Midbrain (tissue), 1 donor: ENCODE results near the gene NENF.
"Not testable (repeated sequence)": the region's sequence is repeated elsewhere in the genome, so short reads cannot be mapped to it uniquely, and the experiment has no call there.

Experiments used
- DNase-seq: peaks from one replicate; lab custom pipeline; 2025; lab: John Stamatoyannopoulos, UW

Gene NENF

GRCh38 chr1:212460376-212460775 is 27.7 kb downstream of the NENF start:
- DNase-seq, result no peak

GRCh38 chr1:212461916-212462660 is 29.4 kb downstream of the NENF start:
- peak; percentile 56 for DNase-seq

GRCh38 chr1:212463565-212464285 is 31.0 kb downstream of the NENF start:
- peak; percentile 6 for DNase-seq

DNA sequence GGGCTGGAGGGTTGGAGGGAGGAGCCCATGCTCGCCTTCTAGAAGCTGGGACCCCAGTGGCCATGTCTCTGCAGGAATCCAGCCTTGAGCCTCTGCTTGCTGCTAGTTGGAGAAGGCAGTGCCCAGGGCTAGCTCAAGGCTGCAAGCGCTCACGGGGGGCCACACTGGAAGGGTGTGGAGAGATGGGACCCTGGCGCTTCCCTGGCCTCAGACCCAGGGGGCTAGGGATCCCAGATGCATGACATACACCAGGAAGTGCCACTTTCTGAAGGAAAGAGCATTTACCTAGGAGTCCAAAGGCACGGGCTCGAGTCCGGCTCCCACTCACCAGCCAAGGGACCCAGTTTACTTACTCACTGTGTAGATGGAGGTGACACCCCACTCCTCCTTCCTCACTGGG is 32.6 kb downstream of the NENF start:
- DNase-seq, result no peak

DNA sequence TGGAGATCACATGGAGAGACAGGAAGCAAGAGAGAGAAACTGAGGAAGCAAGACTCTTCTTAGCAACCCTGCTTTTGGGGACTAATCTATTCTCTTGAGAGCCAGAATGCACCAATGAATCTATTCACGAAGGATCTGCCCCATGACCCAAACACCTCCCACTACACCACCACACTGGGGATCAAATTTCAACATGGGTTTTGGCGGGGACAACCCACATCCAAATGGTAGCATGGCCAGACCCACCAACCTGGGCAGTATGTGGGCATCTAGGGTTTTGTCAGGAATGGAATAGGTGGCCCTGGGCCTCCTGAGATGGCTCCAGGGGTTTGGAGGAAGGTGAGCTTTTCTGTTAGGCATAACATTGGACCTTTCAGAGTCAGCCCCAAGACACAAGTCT is 33.7 kb downstream of the NENF start:
- DNase-seq, result no peak

- no peak for DNase-seq
Measured at GRCh38 chr1:212466898-212467650, 34.4 kb downstream of the NENF start.

DNA sequence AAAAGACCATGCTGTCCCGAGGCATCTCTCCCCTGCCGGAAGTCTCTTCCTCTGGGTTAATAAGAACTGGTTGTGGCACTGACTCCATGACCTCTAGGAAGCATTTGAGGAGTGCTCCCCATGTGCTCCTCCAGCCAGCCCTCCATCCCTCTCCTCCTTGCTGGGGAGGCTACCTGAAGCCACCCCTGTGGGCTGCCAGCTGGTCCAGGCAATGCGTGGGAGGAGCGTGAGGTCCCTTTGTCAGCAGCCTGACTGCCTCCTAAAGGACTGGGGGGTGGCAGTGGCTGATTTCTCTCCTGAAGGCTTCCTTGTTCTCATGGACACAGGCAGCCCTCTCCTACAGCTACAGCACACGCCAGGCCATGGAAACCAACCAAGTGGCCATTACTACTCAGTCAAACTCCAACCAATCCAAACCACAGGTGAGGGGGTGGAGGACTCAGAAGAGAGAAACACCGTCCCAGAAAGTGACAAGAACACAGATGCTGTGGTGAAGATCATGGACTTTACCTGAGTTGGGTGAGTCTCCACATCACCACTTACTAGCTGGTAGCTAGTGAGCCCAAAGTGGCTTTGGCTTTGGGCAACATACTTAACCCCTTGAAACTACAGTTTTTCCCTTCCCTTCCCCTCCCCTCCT is 35.2 kb downstream of the NENF start:
- peak; percentile 48 for DNase-seq

GRCh38 chr1:212470059-212470458 is 37.3 kb downstream of the NENF start:
- DNase-seq, result peak; percentile 86

DNA sequence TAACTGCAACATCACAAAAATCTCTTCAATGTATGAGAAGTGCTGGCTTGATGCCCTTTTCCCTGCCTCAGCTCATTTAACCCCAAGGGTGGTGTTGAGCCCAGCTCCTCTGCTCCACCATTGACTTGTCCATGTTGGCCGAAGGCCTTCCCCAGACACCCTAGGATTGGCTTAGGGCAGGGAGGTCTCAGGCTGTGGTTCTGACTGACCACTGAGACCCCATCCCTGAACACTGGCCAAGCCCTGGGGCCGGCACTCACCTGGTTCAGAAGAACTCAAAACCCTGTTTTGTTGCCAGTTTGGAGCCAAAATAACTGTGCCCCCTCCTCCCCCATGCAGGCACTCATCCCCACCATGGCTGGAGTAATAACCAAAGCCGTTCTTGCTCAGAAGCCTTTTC is 38.6 kb downstream of the NENF start:
- no peak for DNase-seq

DNA sequence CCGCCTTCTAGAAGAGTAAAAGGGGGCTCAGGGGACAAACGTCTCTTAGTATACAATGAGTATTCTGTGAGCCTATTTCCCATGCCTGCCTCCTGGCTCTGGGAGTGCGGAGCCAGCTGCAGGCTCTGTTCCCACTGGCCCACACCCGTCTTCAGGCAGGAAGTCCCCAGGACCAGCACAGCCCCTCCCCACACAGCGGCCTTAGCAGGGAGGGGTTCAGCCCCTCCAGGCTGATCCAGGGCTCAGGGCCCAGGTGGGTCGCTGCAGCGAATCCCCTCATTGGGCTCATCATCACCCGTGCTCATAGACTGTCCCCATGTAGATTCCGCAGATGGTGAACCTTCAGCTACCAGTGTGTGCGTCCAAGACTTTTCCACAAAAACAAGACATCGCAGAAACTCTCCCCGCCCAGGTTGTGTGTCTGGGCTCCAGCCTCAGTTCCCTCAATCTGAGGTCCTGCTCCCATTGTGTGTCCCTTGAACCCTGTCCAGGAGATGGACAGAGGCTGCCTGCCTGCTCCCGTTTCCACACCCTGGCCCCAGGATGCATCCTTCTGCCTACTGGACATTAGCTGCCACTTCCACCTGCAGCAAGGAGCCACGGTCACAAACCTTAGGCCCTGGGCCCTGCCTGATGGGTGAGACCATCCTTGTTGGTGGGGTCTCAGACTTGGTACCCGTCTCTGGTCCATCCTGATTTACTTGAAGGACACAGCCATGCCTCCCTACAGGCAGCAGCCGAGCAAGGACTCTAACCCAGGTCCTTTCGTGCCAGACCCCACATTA is 39.4 kb downstream of the NENF start:
- DNase-seq, result no peak

GRCh38 chr1:212473729-212474128 is 41.0 kb downstream of the NENF start:
- no peak for DNase-seq

DNA sequence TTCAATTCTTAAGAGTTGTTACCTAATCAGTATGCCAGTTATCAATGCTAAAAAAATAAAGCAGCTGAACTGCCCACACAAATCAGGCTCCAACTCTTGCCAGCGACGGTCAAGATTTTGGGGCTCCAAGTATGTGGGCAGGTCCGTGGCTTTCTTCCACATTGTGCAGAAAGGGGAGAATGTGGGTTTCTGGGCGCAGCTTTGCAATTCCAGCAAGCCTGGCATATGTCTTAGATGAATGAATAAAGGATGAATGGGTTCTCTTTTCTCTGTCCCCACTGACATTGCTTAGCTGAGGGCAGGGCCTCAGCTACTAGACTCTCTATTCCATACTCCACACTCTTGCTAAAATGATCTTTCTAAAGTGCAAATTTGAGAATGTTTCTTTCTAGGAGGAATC is 42.4 kb downstream of the NENF start:
- DNase-seq, result peak; percentile 43

DNA sequence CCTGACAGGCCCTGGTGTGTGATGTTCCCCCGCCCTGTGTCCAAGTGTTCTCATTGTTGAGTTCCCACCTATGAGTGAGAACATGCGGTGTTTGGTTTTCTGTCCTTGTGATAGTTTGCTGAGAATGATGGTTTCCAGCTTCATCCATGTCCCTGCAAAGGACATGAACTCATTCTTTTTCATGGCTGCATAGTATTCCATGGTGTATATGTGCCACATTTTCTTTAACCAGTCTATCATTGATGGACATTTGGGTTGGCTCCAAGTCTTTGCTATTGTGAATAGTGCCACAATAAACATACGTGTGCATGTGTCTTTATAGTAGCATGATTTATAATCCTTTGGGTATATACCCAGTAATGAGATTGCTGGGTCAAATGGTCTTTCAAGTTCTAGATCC is 43.1 kb downstream of the NENF start:
- not testable (repeated sequence) for DNase-seq

DNA sequence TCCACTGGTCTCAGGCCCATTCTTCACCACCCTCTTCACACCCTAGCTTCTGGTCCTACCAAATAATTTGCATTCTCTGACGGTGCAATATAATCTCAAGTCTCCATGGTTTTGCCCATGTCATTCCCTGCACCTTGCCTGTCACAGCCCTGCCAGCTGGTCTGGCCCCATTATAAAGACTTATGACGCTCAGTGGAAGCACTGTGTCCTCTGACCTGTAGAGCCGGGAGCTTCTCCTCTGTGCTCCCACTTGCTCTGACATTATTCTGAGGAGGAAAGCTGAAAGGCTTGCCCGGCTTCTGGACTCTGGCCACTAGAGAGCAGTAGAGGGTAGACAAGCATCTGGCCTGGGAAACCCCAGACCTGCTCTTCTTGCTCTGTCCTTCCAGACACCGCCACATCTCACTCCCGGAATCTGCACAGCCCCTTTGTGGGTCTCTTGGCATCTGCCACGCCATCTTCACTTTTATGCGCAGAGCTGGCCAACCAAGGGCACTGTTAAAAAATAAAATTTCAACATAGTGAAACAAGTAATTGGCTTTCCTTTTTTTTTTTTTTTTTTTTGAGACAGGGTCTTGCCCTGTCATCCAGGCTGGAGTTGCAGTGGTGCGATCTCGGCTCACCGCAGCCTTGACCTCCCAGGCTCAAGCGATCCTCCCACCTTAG is 44.4 kb downstream of the NENF start:
- DNase-seq, result peak; percentile 92

- DNase-seq, result no peak
Measured at GRCh38 chr1:212477680-212478466, 45.2 kb downstream of the NENF start.

DNA sequence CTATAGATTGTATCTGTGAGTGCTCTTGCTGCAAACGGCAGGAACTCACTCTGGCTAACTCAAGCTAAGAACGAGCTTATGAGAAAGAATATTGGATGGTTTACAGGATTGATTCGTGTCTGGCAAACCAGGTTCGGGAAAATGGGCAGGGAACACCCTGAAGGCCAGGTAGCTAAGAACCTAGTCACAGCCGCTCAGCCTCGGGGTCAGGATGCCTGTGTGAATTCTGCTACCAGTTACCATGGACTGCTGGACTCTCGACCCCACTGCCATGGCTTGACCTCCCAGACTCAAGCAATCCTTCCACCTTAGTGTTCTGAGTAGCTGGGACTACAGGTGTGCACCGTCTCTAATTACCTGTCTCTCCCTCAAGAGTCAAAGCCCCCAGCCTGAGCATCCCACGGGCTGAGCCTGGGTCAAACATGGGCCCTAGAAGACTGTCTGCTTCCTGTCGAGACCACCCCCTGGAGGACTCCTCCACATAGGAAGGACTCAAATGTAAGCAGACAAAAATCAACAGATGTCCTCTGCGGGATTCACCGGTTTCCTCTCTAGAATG is 45.8 kb downstream of the NENF start:
- DNase-seq, result no peak

DNA sequence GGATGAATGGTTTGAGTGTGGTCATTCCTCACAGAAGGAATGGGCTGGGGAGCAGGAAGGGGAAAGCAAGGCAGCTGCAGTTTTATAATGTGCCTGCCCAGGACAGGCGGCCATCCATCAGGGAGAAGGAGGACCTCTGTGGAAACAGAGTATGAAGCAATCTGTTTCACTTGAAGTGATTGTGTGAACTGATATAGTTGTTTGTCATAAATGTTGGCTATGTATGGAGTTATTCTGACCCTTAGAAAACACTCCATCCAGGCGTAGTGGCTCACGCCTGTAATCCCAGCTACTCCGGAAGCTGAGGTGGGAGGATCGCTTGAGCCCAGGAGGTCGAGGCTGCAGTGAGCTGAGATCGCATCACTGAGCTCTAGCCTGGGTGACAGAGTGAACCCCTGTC is 46.5 kb downstream of the NENF start:
- DNase-seq, result no peak

GRCh38 chr1:212480711-212481437 is 48.2 kb downstream of the NENF start:
- not testable (repeated sequence) for DNase-seq

GRCh38 chr1:212481438-212481767 is 48.7 kb downstream of the NENF start:
- no peak for DNase-seq
